ENCODE measurements around the gene FUT4. TPM values are rescaled to one million over a fixed set of nuclear protein-coding genes. Genes with fewer than 3 reads are reported as not detected.

The FUT4 gene, protein sequence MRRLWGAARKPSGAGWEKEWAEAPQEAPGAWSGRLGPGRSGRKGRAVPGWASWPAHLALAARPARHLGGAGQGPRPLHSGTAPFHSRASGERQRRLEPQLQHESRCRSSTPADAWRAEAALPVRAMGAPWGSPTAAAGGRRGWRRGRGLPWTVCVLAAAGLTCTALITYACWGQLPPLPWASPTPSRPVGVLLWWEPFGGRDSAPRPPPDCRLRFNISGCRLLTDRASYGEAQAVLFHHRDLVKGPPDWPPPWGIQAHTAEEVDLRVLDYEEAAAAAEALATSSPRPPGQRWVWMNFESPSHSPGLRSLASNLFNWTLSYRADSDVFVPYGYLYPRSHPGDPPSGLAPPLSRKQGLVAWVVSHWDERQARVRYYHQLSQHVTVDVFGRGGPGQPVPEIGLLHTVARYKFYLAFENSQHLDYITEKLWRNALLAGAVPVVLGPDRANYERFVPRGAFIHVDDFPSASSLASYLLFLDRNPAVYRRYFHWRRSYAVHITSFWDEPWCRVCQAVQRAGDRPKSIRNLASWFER
- 1.4 TPM for polyA plus RNA-seq (2013, experiment 1 of 2)
- 1.4 TPM for polyA plus RNA-seq (2013, experiment 2 of 2)

DNA sequence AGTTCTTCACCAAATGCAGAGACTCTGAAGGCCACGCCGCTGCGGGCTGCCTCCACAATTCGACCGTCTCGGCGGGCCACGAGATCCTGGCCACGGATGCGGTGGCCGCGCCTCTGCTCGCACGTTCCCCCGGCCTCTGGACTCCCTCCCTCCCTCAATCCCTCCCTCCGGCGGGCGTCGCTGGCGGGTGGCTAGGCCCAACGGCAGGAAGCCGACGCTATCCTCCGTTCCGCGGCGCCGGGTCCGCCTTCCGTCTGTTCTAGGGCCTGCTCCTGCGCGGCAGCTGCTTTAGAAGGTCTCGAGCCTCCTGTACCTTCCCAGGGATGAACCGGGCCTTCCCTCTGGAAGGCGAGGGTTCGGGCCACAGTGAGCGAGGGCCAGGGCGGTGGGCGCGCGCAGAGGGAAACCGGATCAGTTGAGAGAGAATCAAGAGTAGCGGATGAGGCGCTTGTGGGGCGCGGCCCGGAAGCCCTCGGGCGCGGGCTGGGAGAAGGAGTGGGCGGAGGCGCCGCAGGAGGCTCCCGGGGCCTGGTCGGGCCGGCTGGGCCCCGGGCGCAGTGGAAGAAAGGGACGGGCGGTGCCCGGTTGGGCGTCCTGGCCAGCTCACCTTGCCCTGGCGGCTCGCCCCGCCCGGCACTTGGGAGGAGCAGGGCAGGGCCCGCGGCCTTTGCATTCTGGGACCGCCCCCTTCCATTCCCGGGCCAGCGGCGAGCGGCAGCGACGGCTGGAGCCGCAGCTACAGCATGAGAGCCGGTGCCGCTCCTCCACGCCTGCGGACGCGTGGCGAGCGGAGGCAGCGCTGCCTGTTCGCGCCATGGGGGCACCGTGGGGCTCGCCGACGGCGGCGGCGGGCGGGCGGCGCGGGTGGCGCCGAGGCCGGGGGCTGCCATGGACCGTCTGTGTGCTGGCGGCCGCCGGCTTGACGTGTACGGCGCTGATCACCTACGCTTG is at the start of gene FUT4:
Gene FUT4, plus strand, starts transcription at position 227 of the 951 bp plus-strand sequence. Its CDS starts 213 bp downstream, at position 440.
- Histone ChIP-seq H3K36me3 (replicated peaks in 1 of 2; ENCODE audit: control insufficient read depth in 2 of 2, insufficient read depth in 2 of 2, low read length in 2 of 2) (no peaks in the 10 kb centered on the region), H3K4ac (ENCODE audit: low read length) (peak within 1 kb of the TSS; percentile 27), H2BK12ac (ENCODE audit: low read length) (peak within 1 kb of the TSS; percentile 66), H3K14ac (ENCODE audit: low read length) (peak within 1 kb of the TSS; percentile 86), H4K8ac (ENCODE audit: low read depth, low read length) (peak within 1 kb of the TSS; percentile 57), H2BK120ac (ENCODE audit: low read depth, low read length) (no peak within 1 kb of the TSS), H4K91ac (ENCODE audit: low read depth, low read length, poor library complexity) (peak within 1 kb of the TSS; percentile 66), H3K79me1 (ENCODE audit: low read depth, low read length) (no peaks in the 10 kb centered on the region), H3K4me1 (ENCODE audit: control insufficient read depth in 2 of 2, insufficient read depth in 1 of 2, low read depth in 1 of 2, low read length in 2 of 2) (peaks cover 0 to 4% of the 10 kb centered on the region in 2 donors), H3K4me2 (ENCODE audit: insufficient read depth, low read length, poor library complexity, severe bottlenecking) (peak within 1 kb of the TSS; percentile 88), H2AFZ (ENCODE audit: low read length) (peak within 1 kb of the TSS; percentile 96), H3K27me3 (ENCODE audit: control insufficient read depth in 3 of 3, insufficient read depth in 3 of 3, low read depth in 1 of 3, low read length in 3 of 3) (peaks cover 8 to 76% (median 25%) of the 10 kb centered on the region in 3 experiments), H2AK5ac (ENCODE audit: low read depth, low read length) (no peak within 1 kb of the TSS), H2BK5ac (ENCODE audit: low read length) (no peak within 1 kb of the TSS), H3K27ac (replicated peaks; ENCODE audit: low read length) (peak within 1 kb of the TSS; percentile 37), H3K9me3 (replicated peaks in 1 of 2; ENCODE audit: control insufficient read depth in 2 of 2, insufficient read depth in 1 of 2, low read depth in 1 of 2, low read length in 2 of 2) (peaks cover 0 to 6% of the 10 kb centered on the region in 2 donors), H3K18ac (ENCODE audit: low read length) (peak within 1 kb of the TSS; percentile 98), H3K9ac (ENCODE audit: low read depth, low read length, poor library complexity) (peak within 1 kb of the TSS; percentile 91), H3K23ac (ENCODE audit: low read depth, low read length, poor library complexity) (peak within 1 kb of the TSS; percentile 97), H3K4me3 (ENCODE audit: low read length in 2 of 2) (peak within 1 kb of the TSS; percentile 45 to 87), H2BK15ac (ENCODE audit: low read length) (peak within 1 kb of the TSS; percentile 98)
- WGBS, 2 donors (ENCODE audit: extremely low coverage in 2 of 2, insufficient read length in 2 of 2, insufficient replicate concordance in 1 of 2): no CpG with 5 or more reads among the region's 109 CpGs
- peak; percentile 72 for DNase-seq (ENCODE audit: low spot score)

DNA sequence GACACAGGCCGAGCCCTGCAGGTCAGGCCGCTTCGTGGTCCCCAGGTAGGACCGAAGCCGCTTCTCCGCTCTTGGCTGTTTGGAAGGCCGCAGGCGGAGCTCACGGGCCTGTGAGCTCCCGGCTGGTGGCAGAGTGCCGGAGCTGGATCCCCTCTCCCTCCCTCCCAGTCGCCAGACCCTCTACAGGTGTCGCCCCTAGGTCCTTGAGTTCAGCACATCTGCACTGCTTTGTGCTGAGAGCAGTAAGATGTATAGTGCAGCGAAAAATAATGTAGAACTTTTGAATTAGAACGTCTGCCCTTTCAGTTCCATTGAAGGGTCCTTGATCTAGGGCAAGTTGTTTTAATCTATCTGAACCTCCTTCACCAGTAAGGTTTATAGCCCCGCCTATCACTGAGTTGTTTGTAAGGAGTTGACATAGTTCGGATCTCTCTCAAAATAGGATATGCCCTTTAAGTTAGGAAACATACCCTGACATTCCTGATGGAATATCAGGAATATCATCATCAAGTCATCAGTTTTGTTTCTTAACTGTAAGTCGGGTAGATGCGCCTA is 49.5 kb upstream of the FUT4 start:
- Histone ChIP-seq H3K4me2 (ENCODE audit: insufficient read depth, low read length, poor library complexity, severe bottlenecking) (peak overlapping the region; percentile 59), H4K8ac (ENCODE audit: low read depth, low read length) (no peak overlapping the region), H3K9me3 (replicated peaks in 1 of 2; ENCODE audit: control insufficient read depth in 2 of 2, insufficient read depth in 1 of 2, low read depth in 1 of 2, low read length in 2 of 2) (no peaks in the 10 kb centered on the region), H3K9ac (ENCODE audit: low read depth, low read length, poor library complexity) (peak overlapping the region; percentile 66), H3K18ac (ENCODE audit: low read length) (peak overlapping the region; percentile 20), H2BK5ac (ENCODE audit: low read length) (no peak overlapping the region), H2AK5ac (ENCODE audit: low read depth, low read length) (no peak overlapping the region), H2AFZ (ENCODE audit: low read length) (peak overlapping the region; percentile 93), H3K36me3 (replicated peaks in 1 of 2; ENCODE audit: control insufficient read depth in 2 of 2, insufficient read depth in 2 of 2, low read length in 2 of 2) (peaks cover 8 to 46% of the 10 kb centered on the region in 2 donors), H3K14ac (ENCODE audit: low read length) (no peak overlapping the region), H3K27me3 (ENCODE audit: control insufficient read depth in 3 of 3, insufficient read depth in 3 of 3, low read depth in 1 of 3, low read length in 3 of 3) (no peaks in the 10 kb centered on the region), H3K4me3 (ENCODE audit: low read length in 2 of 2) (peak overlapping the region; percentile 69 to 94), H2BK15ac (ENCODE audit: low read length) (no peak overlapping the region), H3K79me1 (ENCODE audit: low read depth, low read length) (no peaks in the 10 kb centered on the region), H4K91ac (ENCODE audit: low read depth, low read length, poor library complexity) (no peak overlapping the region), H3K23ac (ENCODE audit: low read depth, low read length, poor library complexity) (no peak overlapping the region), H2BK12ac (ENCODE audit: low read length) (no peak overlapping the region), H3K27ac (replicated peaks; ENCODE audit: low read length) (no peak overlapping the region), H2BK120ac (ENCODE audit: low read depth, low read length) (no peak overlapping the region), H3K4ac (ENCODE audit: low read length) (no peak overlapping the region), H3K4me1 (ENCODE audit: control insufficient read depth in 2 of 2, insufficient read depth in 1 of 2, low read depth in 1 of 2, low read length in 2 of 2) (peaks cover 0 to 3% of the 10 kb centered on the region in 2 donors)
- no peak for DNase-seq (ENCODE audit: low spot score)
- no CpG with 5 or more reads among the region's 19 CpGs for WGBS, 2 donors (ENCODE audit: extremely low coverage in 2 of 2, insufficient read length in 2 of 2, insufficient replicate concordance in 1 of 2)

DNA sequence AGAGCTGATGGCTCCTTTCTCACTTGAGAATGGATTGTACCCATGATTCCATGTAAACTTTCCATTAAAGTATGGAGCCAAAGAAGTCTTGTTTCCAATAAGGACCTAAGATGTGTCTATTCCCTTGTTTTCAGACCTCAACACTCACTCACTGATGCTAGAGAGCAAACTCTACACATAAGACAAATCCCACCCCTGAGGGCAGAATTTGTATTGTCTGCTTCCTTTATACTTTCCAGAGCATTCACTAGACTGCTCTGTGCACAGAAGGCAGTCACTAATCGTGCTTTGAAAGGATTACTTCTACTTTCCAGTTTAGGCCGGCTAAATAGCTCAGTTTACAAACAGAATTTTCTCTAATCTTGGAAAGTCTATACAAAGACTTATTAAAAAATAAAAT is 43.5 kb upstream of the FUT4 start:
- no peak overlapping the region for H3K4ac ChIP-seq (ENCODE audit: low read length)
- no peak overlapping the region for H3K27ac ChIP-seq (replicated peaks; ENCODE audit: low read length)
- no peak overlapping the region for H2BK5ac ChIP-seq (ENCODE audit: low read length)
- H2AK5ac ChIP-seq (ENCODE audit: low read depth, low read length): no peak overlapping the region
- no peak overlapping the region for H3K9ac ChIP-seq (ENCODE audit: low read depth, low read length, poor library complexity)
- H3K79me1 ChIP-seq (ENCODE audit: low read depth, low read length): no peaks in the 10 kb centered on the region
- no peaks in the 10 kb centered on the region for H3K4me1 ChIP-seq (ENCODE audit: control insufficient read depth in 2 of 2, insufficient read depth in 1 of 2, low read depth in 1 of 2, low read length in 2 of 2)
- no peak overlapping the region for H3K4me2 ChIP-seq (ENCODE audit: insufficient read depth, low read length, poor library complexity, severe bottlenecking)
- no peak overlapping the region for H3K14ac ChIP-seq (ENCODE audit: low read length)
- H3K4me3 ChIP-seq (ENCODE audit: low read length in 2 of 2): no peak overlapping the region
- no peaks in the 10 kb centered on the region for H3K9me3 ChIP-seq (replicated peaks in 1 of 2; ENCODE audit: control insufficient read depth in 2 of 2, insufficient read depth in 1 of 2, low read depth in 1 of 2, low read length in 2 of 2)
- H4K91ac ChIP-seq (ENCODE audit: low read depth, low read length, poor library complexity): no peak overlapping the region
- H2BK12ac ChIP-seq (ENCODE audit: low read length): no peak overlapping the region
- no peaks in the 10 kb centered on the region for H3K27me3 ChIP-seq (ENCODE audit: control insufficient read depth in 3 of 3, insufficient read depth in 3 of 3, low read depth in 1 of 3, low read length in 3 of 3)
- peaks cover 5 to 43% of the 10 kb centered on the region in 2 donors for H3K36me3 ChIP-seq (replicated peaks in 1 of 2; ENCODE audit: control insufficient read depth in 2 of 2, insufficient read depth in 2 of 2, low read length in 2 of 2)
- no peak overlapping the region for H4K8ac ChIP-seq (ENCODE audit: low read depth, low read length)
- no peak overlapping the region for H2BK120ac ChIP-seq (ENCODE audit: low read depth, low read length)
- no CpG with 5 or more reads among the region's 2 CpGs for WGBS, 2 donors (ENCODE audit: extremely low coverage in 2 of 2, insufficient read length in 2 of 2, insufficient replicate concordance in 1 of 2)
- H2AFZ ChIP-seq (ENCODE audit: low read length): no peak overlapping the region
- H3K18ac ChIP-seq (ENCODE audit: low read length): no peak overlapping the region
- no peak overlapping the region for H3K23ac ChIP-seq (ENCODE audit: low read depth, low read length, poor library complexity)
- H2BK15ac ChIP-seq (ENCODE audit: low read length): no peak overlapping the region
- DNase-seq (ENCODE audit: low spot score): no peak
